ENCODE measurements around the gene NID2.

NID2 gene

GRCh38 chr14:51981218-51981854 lies 87.5 kb downstream of the NID2 start:
- DNase-seq (ENCODE audit: low read depth): no peak

GRCh38 chr14:51979088-51979709 lies 89.7 kb downstream of the NID2 start:
- H3K4me3 ChIP-seq (replicated peaks; ENCODE audit: low read depth, low read length): no peak overlapping the region
- peak; percentile 89 for DNase-seq (ENCODE audit: low read depth)
- peak; percentile 92 for TF ChIP-seq CTCF (IDR thresholded peaks at IDR 0.05; ENCODE audit: low read length, missing control alignments)

More at GRCh38 chr14:51981218-51981854, 87.5 kb downstream of the NID2 start:
- H3K4me3 ChIP-seq (replicated peaks; ENCODE audit: low read depth, low read length): no peak overlapping the region
- no peak for TF ChIP-seq CTCF (IDR thresholded peaks at IDR 0.05; ENCODE audit: low read length, missing control alignments)

- TF ChIP-seq CTCF (IDR thresholded peaks at IDR 0.05; ENCODE audit: low read length, missing control alignments): no peak
- H3K4me3 ChIP-seq (replicated peaks; ENCODE audit: low read depth, low read length): no peak overlapping the region
- DNase-seq (ENCODE audit: low read depth): peak; percentile 53
Observed at GRCh38 chr14:51978681-51979085, 90.2 kb downstream of the NID2 start.

- DNase-seq (ENCODE audit: low read depth): peak; percentile 52
- TF ChIP-seq CTCF (IDR thresholded peaks at IDR 0.05; ENCODE audit: low read length, missing control alignments): no peak
- no peak overlapping the region for H3K4me3 ChIP-seq (replicated peaks; ENCODE audit: low read depth, low read length)
Observed at GRCh38 chr14:51977075-51977474, 91.8 kb downstream of the NID2 start.

GRCh38 chr14:51972566-51972965 lies 96.3 kb downstream of the NID2 start:
- no peak overlapping the region for H3K4me3 ChIP-seq (replicated peaks; ENCODE audit: low read depth, low read length)
- DNase-seq (ENCODE audit: low read depth): no peak
- TF ChIP-seq CTCF (IDR thresholded peaks at IDR 0.05; ENCODE audit: low read length, missing control alignments): no peak

GRCh38 chr14:51969852-51970540 lies 98.9 kb downstream of the NID2 start:
- no peak for TF ChIP-seq CTCF (IDR thresholded peaks at IDR 0.05; ENCODE audit: low read length, missing control alignments)
- H3K4me3 ChIP-seq (replicated peaks; ENCODE audit: low read depth, low read length): no peak overlapping the region
- DNase-seq (ENCODE audit: low read depth): no peak

Measured in fibroblast of pulmonary artery (primary cell).